AG09319 (cell line): Measurements from ENCODE around the gene COL6A1.

Source experiments
- DNase-seq: peaks from one replicate; pipeline ENCODE4 v3.0.0-alpha.2; 2010; ENCODE audit warnings: low read depth; ENCODE audit errors: extremely low read depth
- CTCF ChIP-seq: IDR thresholded peaks from 2 replicates; pipeline ENCODE4 v1.5.1; 2011; ENCODE audit warnings: low read depth, mild to moderate bottlenecking, inconsistent platforms, low read length, moderate library complexity

COL6A1 gene

GRCh38 chr21:46033410-46034400, 52.1 kb downstream of the COL6A1 start:
- TF ChIP-seq CTCF = no peak
- no peak for DNase-seq

DNA sequence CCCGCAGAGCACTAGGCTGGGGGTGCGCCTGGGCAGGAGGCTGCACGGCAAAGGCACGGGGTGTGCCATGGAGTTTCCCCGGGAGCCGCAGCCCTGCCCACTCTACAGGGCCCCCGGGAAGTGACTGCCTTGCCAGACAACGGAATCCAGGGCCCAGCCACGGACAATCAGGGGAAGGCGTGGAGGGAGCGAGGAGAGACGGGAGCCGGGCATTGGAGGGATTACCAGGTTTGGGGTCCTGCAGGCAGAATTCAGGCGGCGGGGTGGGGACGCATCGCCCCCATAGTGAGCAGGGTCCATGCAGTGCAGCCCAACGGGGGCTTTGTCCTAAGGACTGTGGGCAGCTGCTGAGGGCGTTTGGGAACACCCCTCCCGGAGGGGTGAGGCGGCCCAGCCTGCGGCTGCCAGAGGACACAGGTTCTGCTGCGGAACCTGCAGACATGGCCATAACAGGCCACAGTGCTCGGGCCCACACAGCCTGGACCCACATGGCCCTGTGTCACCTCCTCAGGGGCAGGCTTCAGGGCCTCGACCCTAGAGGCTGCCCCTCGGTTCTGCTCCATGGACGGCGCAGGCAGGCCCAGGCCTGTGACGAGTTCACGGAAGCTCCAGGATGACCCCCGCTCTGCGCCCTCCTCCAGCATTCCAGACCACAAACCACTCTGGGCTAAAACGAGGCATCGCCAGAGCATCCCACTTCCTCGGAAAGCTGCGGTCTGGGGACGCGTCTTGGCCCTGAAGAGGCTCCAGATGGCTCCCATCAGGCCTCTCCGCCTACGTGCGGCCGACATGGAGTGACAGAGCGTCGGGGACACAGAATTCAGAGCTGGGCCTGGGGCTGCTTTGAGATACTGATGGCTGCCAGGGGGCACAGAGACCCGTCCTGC, 54.5 kb downstream of the COL6A1 start:
- no peak for TF ChIP-seq CTCF
- no peak for DNase-seq

DNA sequence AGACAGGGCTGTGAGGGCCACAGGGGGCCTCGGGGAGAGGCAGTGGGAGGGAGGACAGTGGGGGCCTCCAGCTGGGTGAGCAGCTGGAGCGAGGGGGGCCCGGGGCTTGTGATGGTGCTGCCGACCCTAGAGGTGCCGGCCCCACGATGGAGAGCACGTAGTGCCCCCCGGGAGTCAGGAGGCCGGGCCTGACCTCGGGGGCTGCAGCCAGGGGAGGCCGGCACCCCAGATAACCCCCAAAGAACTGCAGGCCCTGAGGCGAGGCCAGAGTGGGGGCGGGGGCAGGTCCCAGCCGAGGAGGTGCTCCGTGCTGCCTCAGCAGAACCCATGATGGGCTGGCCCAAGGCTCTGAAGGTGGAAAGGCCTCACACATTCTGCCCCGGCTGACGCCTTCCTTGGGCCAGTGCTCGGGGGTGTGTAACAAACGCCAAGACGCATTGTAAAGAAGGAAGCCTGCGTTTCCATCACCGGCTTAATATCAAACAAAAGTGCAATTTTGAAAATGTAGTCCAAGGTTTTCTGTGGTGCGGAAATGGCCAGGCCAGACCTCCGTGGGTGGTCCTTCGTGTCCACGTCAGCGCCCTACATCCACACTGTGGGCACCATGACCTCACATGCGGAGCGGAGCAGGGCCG, 55.2 kb downstream of the COL6A1 start:
- TF ChIP-seq CTCF = no peak

DNA sequence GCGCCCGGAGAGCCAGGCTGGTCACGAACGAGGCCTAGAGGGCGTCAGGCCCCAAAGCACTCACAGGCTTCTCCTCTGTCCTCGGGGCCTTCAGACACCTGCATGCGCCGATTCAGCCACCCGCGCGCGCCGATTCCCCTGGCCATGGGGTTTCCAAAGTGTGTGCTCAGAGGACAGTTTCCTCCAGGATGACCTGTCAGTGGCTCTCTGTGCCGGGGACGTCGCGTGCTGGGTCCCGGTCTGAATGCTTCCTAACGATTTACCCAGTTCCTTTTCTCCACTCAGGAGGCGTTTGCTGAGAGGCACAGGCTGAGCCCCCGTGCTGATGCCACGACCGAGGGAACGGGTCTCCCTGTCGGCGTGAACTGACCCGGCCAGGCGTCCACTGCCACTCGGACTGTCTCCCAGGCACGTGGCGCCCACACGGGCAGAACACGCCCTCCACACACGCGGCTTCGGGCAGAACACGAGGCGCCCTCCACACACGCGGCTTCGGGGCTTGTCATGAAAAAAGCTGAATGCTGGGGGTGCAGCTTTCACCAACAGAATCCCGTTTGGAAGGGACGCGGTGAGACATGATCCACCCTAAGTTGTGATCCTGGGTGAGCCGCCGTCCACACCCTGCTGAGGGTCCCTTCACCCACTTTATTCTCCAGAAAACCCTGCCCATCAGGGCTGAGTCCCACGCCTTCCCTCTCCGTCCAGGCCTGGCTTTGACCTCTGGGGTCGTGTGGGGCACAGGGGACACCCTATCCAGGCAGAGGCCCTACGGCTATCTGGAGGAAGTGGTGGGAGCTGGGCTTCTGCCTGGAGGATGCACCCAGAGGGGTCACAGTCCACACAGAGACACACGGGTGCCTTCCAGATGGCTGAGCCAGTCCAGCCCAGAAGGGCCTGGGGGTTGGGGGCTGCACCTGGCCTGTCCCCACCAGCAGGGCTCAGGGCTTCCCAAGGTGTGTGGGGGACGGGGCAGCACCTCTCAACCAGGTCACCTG, 56.1 kb downstream of the COL6A1 start:
- DNase-seq = no peak
- no peak for TF ChIP-seq CTCF

More for the DNA sequence above, 55.2 kb downstream of the COL6A1 start:
- no peak for DNase-seq

- TF ChIP-seq CTCF = no peak
- DNase-seq = no peak
Measured at GRCh38 chr21:46038341-46038829, 56.8 kb downstream of the COL6A1 start.

- DNase-seq = no peak
- TF ChIP-seq CTCF = no peak
Measured at GRCh38 chr21:46038871-46039397, 57.4 kb downstream of the COL6A1 start.
